ENCODE measurements around the gene SCFD2. TPM values are rescaled to one million over a fixed set of nuclear protein-coding genes. Genes with fewer than 3 reads are reported as not detected.
"Not testable (repeated sequence)": the region's sequence is repeated elsewhere in the genome, so short reads cannot be mapped to it uniquely, and the experiment has no call there.

The SCFD2 gene
- total RNA-seq, 1 donor from 2014 or later: 17.2 TPM

- H3K4me3 Mint-ChIP-seq (ENCODE audit: unreplicated experiment): no peak overlapping the region
- H3K4me1 Mint-ChIP-seq (ENCODE audit: low read depth, unreplicated experiment): no peaks in the 10 kb centered on the region
Observed at GRCh38 chr4:53240573-53240972, 125.3 kb downstream of the SCFD2 start.

GRCh38 chr4:53238352-53238751, 127.5 kb downstream of the SCFD2 start:
- not testable (repeated sequence) for H3K9me3 Mint-ChIP-seq (ENCODE audit: unreplicated experiment); H3K36me3 Mint-ChIP-seq (ENCODE audit: unreplicated experiment); H3K27ac Mint-ChIP-seq (ENCODE audit: unreplicated experiment); H3K27me3 Mint-ChIP-seq (ENCODE audit: unreplicated experiment); H3K4me1 Mint-ChIP-seq (ENCODE audit: low read depth, unreplicated experiment); DNase-seq; H3K4me3 Mint-ChIP-seq (ENCODE audit: unreplicated experiment)

More at GRCh38 chr4:53240573-53240972, 125.3 kb downstream of the SCFD2 start:
- peaks cover 9% of the 10 kb centered on the region for H3K9me3 Mint-ChIP-seq (ENCODE audit: unreplicated experiment)
- no peak for TF ChIP-seq CTCF (IDR thresholded peaks at IDR 0.05; ENCODE audit: partially characterized antibody, unreplicated experiment)
- peaks cover 21% of the 10 kb centered on the region for H3K36me3 Mint-ChIP-seq (ENCODE audit: unreplicated experiment)
- no peak for DNase-seq
- H3K27me3 Mint-ChIP-seq (ENCODE audit: unreplicated experiment): peaks cover 3% of the 10 kb centered on the region
- H3K27ac Mint-ChIP-seq (ENCODE audit: unreplicated experiment): no peak overlapping the region

- DNase-seq; H3K36me3 Mint-ChIP-seq (ENCODE audit: unreplicated experiment); H3K27ac Mint-ChIP-seq (ENCODE audit: unreplicated experiment); H3K9me3 Mint-ChIP-seq (ENCODE audit: unreplicated experiment); H3K4me3 Mint-ChIP-seq (ENCODE audit: unreplicated experiment); H3K27me3 Mint-ChIP-seq (ENCODE audit: unreplicated experiment); H3K4me1 Mint-ChIP-seq (ENCODE audit: low read depth, unreplicated experiment): not testable (repeated sequence)
Observed at GRCh38 chr4:53237811-53238210, 128.1 kb downstream of the SCFD2 start.

GRCh38 chr4:53236624-53237023, 129.2 kb downstream of the SCFD2 start:
- H3K4me3 Mint-ChIP-seq (ENCODE audit: unreplicated experiment); H3K9me3 Mint-ChIP-seq (ENCODE audit: unreplicated experiment); H3K27ac Mint-ChIP-seq (ENCODE audit: unreplicated experiment); H3K27me3 Mint-ChIP-seq (ENCODE audit: unreplicated experiment); DNase-seq; H3K36me3 Mint-ChIP-seq (ENCODE audit: unreplicated experiment); H3K4me1 Mint-ChIP-seq (ENCODE audit: low read depth, unreplicated experiment): not testable (repeated sequence)

GRCh38 chr4:53235547-53235946, 130.3 kb downstream of the SCFD2 start:
- H3K27ac Mint-ChIP-seq (ENCODE audit: unreplicated experiment): no peak overlapping the region
- H3K27me3 Mint-ChIP-seq (ENCODE audit: unreplicated experiment): peaks cover 3% of the 10 kb centered on the region
- peaks cover 1% of the 10 kb centered on the region for H3K4me1 Mint-ChIP-seq (ENCODE audit: low read depth, unreplicated experiment)
- peaks cover 6% of the 10 kb centered on the region for H3K36me3 Mint-ChIP-seq (ENCODE audit: unreplicated experiment)
- DNase-seq: no peak
- no peak for TF ChIP-seq CTCF (IDR thresholded peaks at IDR 0.05; ENCODE audit: partially characterized antibody, unreplicated experiment)
- H3K4me3 Mint-ChIP-seq (ENCODE audit: unreplicated experiment): no peak overlapping the region
- peaks cover 7% of the 10 kb centered on the region for H3K9me3 Mint-ChIP-seq (ENCODE audit: unreplicated experiment)

- H3K36me3 Mint-ChIP-seq (ENCODE audit: unreplicated experiment): peaks cover under 1% of the 10 kb centered on the region
- H3K27me3 Mint-ChIP-seq (ENCODE audit: unreplicated experiment): peaks cover 2% of the 10 kb centered on the region
- DNase-seq: no peak
- H3K4me1 Mint-ChIP-seq (ENCODE audit: low read depth, unreplicated experiment): peaks cover 1% of the 10 kb centered on the region
- no peak overlapping the region for H3K27ac Mint-ChIP-seq (ENCODE audit: unreplicated experiment)
- peaks cover 2% of the 10 kb centered on the region for H3K9me3 Mint-ChIP-seq (ENCODE audit: unreplicated experiment)
- no peak overlapping the region for H3K4me3 Mint-ChIP-seq (ENCODE audit: unreplicated experiment)
- TF ChIP-seq CTCF (IDR thresholded peaks at IDR 0.05; ENCODE audit: partially characterized antibody, unreplicated experiment): no peak
Observed at GRCh38 chr4:53234669-53235068, 131.2 kb downstream of the SCFD2 start.

- DNase-seq: no peak
- Mint-ChIP-seq H3K27me3 (ENCODE audit: unreplicated experiment) (no peaks in the 10 kb centered on the region), H3K36me3 (ENCODE audit: unreplicated experiment) (no peaks in the 10 kb centered on the region), H3K27ac (ENCODE audit: unreplicated experiment) (no peak overlapping the region), H3K4me1 (ENCODE audit: low read depth, unreplicated experiment) (peaks cover 1% of the 10 kb centered on the region), H3K4me3 (ENCODE audit: unreplicated experiment) (no peak overlapping the region), H3K9me3 (ENCODE audit: unreplicated experiment) (no peaks in the 10 kb centered on the region)
- no peak for TF ChIP-seq CTCF (IDR thresholded peaks at IDR 0.05; ENCODE audit: partially characterized antibody, unreplicated experiment)
Observed at GRCh38 chr4:53234111-53234510, 131.8 kb downstream of the SCFD2 start.

Measured in glutamatergic neuron (in vitro differentiated cells).